ENCODE data around the gene LAMA2.

Gene LAMA2

GRCh38 chr6:129490521-129491255, 607.8 kb downstream of the LAMA2 start:
- DNase-seq (ENCODE audit: low read depth in 2 of 2): peak in 1 of 2 donors; percentile 63

DNA sequence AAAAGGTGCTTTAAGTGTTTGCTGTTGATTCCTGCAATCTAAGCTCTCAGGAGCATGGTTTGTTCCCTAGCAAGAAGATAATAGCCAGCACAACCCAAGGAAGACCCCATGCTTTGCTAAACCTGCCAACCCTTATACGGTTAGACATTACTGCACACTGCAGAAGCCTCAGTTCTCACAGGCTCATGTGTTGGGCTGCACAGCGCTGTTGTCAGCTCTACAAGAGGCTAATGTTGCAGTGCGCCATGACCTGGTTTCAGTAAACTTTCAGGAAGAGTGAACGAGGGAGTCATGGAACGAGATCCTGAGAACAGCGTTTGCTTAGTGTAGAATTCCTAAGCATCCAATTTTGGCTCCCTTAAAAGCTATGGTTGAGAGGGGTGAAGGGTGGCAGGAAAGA, 608.5 kb downstream of the LAMA2 start:
- DNase-seq (ENCODE audit: low read depth in 2 of 2): no peak

DNA sequence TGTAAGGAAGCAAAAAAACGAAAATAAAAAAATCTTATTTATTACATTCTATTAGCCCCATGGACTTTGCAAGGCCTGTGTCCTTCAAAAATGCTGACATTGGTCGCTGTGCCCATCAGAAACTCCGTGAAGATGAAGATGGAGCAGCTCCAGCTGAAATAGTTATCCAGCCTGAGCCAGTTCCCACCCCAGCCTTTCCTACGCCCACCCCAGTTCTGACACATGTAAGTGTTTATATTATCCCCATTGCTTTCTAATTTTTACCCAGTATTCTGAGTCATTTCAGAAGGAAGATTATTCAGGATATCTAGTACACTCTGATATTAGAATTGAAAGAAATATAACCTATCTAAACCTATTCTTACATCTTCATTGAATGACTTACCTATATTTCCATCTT, 609.3 kb downstream of the LAMA2 start:
- DNase-seq (ENCODE audit: low read depth in 2 of 2): no peak

DNA sequence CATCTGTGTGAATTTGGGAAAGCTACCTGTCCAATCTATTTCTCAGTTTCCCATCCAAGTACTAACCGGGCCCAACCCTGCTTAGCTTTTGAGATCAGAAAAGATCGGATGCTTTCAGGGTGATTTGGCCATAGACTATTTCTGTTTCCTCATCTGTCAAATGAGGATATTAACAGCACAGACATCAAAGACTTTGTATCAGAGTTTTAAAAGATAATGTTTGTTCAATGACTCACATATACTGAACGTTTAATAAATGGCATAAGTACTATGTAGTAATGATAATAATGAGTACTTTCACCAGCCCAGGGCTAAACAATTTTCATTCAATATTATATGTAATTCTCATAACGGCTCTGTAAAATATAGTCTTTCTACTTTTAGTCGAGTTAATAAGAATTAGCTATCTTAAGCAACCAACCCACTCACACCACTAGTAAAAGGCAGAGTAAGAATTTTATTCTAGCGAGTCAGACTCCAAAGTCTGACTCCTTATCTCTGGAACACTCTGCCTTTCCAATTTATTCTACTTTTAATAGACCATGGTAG, 610.5 kb downstream of the LAMA2 start:
- DNase-seq (ENCODE audit: low read depth in 2 of 2): no peak

DNA sequence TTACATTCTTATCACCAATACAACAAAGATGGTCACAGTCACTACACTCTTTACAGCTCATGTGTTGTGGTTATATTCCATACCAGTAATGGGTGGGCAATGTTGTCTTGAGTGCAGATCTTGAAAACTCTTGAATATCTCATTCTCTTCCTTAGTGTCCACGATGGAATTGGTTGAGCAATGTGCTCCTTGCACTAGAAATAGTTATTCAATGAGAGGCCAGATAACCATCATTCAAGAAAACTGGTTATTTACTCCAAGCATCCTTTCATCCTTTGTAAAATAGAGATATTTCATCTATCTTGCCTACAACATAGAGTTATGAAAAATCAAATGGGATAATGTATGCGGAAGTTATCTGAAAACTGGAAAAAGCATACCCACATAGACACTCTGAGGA, 611.2 kb downstream of the LAMA2 start:
- no peak for DNase-seq (ENCODE audit: low read depth in 2 of 2)

DNA sequence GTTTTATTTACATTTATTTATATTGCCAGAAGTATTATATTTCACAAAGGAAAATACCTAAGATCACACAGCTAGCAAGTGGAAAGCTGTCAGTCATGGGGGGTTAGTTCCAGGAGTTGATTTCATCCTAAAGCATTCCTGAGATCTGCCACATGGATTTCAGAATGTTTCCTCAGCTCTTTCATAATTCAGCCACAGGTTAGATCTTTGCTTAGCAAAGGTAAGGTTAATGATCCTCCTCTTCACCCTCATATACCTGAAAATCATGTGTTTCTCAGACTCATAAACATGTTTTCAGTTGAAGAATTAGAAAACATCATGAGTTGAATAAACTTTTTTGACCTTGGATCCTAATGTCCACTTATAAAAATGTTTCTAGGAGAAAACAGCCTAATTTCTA, 611.6 kb downstream of the LAMA2 start:
- DNase-seq (ENCODE audit: low read depth in 2 of 2): no peak

DNA sequence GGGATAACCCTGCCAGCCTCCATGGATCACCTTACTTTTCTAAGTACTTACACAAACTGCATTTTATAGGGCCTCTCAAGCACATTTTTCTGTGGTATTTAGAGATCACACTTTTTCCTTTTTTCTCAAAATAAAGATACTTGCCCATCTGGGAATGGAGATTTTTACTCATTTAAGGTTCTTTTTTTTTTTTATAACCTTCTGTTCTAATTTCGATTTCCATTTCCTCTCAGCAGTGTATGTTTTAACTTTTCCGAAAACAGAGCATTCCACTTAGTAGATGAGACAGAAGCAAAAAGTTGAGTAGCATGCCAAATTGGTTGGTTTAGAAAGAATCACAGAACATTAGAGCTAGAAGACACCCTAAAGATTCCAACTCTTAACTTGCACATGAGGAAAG, 612.7 kb downstream of the LAMA2 start:
- no peak for DNase-seq (ENCODE audit: low read depth in 2 of 2)

DNA sequence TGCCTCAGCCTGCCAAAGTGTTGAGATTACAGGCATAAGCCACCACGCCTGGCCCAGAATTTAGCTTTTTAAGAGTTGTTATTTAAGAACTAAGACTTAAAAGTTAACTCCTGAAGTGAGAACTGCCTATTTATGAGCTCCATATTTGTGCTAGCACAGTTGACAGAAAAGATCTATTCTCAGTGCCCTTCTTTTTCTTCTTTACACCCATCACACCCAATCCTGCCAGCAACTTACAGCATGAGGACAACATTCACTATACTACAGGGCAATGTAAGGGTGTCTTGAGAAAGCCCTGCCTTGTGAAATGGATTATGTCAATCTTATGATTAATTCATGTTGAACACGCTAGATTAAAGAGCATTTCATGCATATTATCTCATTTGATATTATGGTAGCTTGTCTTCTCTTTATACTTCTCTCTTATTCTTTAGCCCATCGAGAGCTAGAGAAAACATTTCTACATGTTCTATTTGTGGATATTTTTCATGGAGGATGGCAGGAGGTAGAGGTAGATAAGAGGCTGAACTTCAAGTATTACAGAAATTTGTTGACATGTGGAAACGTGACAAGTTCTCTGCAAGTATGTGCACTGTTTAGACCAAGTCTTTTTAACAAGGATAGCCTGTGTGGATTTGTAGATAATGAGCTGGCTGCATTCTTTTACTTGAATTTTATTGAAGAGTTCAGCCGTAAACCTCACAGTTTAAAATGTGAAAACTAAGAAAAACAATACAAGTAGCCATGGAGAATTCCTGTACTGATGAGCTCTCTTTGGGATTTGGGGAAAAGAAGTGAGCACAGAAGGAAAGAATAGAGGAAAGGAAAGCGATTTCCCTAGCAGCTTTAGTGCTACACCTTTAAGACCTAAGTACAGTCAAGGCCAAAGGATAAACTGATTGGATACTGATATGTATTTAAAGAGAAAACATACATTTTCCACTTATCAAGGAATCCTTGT, 614.8 kb downstream of the LAMA2 start:
- no peak for DNase-seq (ENCODE audit: low read depth in 2 of 2)

- DNase-seq (ENCODE audit: low read depth in 2 of 2): no peak
These were observed 615.6 kb downstream of the LAMA2 start for GRCh38 chr6:129498541-129498940.

DNA sequence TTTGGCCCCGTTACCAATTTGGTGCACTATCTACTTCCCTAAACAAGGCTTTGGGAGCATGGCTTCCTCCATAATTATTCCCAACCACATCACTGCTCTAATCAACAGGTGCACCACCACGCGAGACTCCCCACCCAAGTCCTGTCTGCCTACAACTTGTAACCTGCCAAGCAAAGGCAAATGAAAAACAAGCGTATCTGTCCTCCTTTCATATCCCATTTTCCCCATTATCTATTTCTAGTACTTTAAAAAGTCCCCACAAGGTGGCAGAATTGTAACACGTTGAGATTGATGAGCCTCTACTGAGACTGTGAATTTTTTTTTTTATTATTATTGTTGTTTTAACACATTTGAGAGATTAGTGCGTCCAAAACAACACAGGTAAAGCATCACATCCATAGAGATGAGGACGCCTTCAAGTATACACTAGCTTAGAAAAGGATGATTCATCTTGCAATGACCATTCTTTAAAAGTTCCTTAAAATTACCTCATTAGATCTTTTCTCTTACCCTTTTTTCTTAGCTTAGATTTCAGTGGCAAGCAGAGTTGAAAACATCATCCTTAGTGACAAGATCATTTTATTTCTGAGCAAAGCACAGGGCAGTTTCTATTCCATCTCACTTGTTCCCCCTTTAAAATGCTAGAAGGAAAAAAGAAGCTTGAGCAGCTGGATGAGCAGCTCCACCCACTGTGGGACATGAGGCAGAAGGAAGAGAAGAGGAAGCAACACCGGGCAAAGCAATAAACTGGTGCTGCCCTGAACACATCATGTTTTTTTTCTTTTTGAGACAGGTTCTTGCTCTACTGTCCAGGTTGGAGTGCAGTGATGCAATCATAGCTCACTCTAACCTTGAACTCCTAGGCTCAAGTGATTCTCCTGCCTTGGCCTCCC, 616.3 kb downstream of the LAMA2 start:
- DNase-seq (ENCODE audit: low read depth in 2 of 2): peak in 1 of 2 donors; percentile 22

GRCh38 chr6:129499843-129500219, 616.9 kb downstream of the LAMA2 start:
- no peak for DNase-seq (ENCODE audit: low read depth in 2 of 2)

DNA sequence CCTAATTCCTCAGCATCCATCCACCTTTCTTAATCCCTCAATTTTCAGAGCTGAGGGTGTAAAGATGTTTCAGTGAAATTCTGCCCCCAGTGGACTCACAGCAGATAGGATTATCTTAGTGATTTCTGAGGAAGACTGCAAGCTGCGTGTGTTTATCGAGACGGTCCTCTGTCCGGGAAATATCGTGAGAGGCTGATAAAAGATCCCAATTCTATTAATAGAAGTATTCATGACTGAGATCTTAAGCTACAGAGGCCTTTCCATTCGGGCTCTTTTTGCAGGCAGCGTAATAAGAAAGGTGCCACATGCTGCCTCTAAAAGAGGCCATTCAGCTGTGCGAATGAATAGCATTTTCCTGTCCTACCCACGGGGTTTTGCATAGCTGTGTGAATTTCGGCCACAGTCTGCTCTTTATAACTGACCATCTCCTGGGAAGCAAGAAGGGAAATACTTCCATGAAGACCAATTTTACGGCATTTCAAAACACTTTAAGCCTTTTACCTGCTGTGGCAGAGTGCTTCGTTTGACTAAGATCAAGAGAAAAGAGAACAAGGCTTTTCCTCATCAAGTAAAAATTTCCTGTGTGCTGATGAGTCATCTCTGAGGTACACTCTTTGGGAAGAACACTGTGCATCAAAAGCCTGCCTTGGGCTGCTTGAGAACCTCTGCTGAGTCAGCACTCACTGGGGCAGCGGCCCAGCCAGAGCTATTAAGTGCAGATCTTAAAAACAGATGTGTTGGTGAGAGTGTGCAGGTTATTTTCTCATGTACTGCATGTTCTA, 618.2 kb downstream of the LAMA2 start:
- peak in 1 of 2 donors; percentile 33 for DNase-seq (ENCODE audit: low read depth in 2 of 2)

DNA sequence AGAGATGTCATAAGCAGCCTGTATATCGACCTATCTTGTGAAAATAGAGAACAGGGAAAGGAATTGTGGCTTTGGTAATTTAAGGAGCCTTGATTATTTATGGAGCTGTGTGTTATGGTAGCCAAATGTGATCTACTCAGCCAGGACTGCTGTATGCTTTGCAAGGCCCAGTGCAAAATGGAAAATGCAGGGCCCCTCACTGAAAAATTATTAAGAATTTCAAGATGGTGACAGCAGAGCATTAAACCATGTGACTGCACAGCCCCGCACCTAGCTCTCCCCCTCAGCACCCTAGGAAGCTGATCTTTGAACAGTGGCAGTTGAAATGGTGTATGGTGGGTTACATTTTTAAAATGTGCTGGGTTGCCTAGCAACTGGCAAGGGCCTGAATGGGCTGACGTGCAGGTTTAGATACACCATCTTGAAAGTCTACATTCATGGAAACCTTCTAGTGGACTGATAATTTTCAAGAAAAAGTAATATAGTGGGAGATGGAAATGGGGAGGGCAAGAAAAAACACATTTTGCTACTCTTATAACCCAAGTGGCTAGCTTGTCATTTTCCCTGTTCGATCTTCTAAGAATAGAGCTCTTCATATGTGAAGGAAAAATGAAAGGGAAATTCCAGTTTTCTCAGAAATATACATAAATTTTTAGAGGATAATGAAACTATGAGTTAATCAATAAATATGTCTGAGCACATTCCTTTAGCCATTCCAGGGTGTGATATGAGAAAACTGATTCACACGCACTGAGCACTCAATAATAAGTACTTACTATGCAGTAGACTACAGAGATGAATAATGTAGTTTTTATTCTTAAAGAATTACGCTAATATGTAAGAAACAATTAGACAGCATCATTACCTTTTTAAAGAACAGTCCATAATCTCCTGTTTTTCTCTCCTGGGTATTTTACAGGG, 619.1 kb downstream of the LAMA2 start:
- no peak for DNase-seq (ENCODE audit: low read depth in 2 of 2)

- no peak for DNase-seq (ENCODE audit: low read depth in 2 of 2)
These were observed 621.5 kb downstream of the LAMA2 start for GRCh38 chr6:129504456-129504855.

GRCh38 chr6:129507059-129507807, 624.3 kb downstream of the LAMA2 start:
- no peak for DNase-seq (ENCODE audit: low read depth in 2 of 2)

GRCh38 chr6:129507846-129508245, 624.9 kb downstream of the LAMA2 start:
- DNase-seq (ENCODE audit: low read depth in 2 of 2): no peak

- DNase-seq (ENCODE audit: low read depth in 2 of 2): no peak
These were observed 625.7 kb downstream of the LAMA2 start for GRCh38 chr6:129508477-129509145.

DNA sequence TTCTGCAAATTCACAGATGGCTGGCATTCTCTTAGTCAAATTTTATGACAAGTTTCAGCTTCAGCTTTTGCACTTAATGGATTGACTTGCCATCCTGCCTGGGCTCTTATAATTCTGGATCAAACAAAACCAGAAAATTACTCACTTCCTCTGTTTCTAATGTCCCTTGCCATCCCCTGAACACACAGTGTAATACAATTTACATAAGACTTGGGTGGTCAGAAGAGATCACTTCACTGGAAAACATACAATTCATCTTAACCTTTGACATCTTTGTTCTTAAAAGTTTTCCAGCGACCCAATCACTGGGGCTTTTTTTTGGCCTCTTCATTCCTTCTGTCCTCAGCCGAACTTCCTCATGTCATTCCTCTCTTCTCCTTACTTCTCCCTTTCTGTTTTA, 628.0 kb downstream of the LAMA2 start:
- DNase-seq (ENCODE audit: low read depth in 2 of 2): no peak

All from stimulated activated CD4-positive, alpha-beta T cell treated with anti-CD3 and anti-CD28 coated beads, Interleukin-1b, Interleukin-23, amount 100 ng/mL, for 4 hours (primary cell).